ENCODE data around the gene ENO1. TPM values are rescaled to one million over a fixed set of nuclear protein-coding genes. Genes with fewer than 3 reads are reported as not detected.
"Not testable (repeated sequence)": the region's sequence is repeated elsewhere in the genome, so short reads cannot be mapped to it uniquely, and the experiment has no call there.

The ENO1 gene
- total and polyA plus RNA-seq, 2 experiments from 2014 or later: 659 to 868 TPM

GRCh38 chr1:8821084-8821483, 57.4 kb downstream of the ENO1 start:
- Histone ChIP-seq H3K36me3 (replicated peaks; ENCODE audit: insufficient read depth, low read depth) (no peaks in the 10 kb centered on the region), H3K27me3 (no peaks in the 10 kb centered on the region), H3K9me2 (replicated peaks; ENCODE audit: insufficient read depth) (no peaks in the 10 kb centered on the region), H3K4me2 (no peak overlapping the region), H2AFZ (no peak overlapping the region), H3K9me3 (ENCODE audit: low read depth) (no peaks in the 10 kb centered on the region), H3K27ac (no peak overlapping the region), H3K4me1 (ENCODE audit: insufficient read depth) (peaks cover 11% of the 10 kb centered on the region), H4K20me1 (ENCODE audit: insufficient read depth, poor library complexity, severe bottlenecking) (no peaks in the 10 kb centered on the region), H3K79me2 (peaks cover 12% of the 10 kb centered on the region), H3K4me3 (no peak overlapping the region)
- DNase-seq (ENCODE audit: low spot score): no peak
- TF ChIP-seq EZH2 (IDR thresholded peaks at IDR 0.05; ENCODE audit: borderline replicate concordance): no peak
- TF ChIP-seq EZH2phosphoT487 (IDR thresholded peaks at IDR 0.05; ENCODE audit: low read depth, severe bottlenecking, unreplicated experiment): no peak
- TF ChIP-seq, protein P1, sequence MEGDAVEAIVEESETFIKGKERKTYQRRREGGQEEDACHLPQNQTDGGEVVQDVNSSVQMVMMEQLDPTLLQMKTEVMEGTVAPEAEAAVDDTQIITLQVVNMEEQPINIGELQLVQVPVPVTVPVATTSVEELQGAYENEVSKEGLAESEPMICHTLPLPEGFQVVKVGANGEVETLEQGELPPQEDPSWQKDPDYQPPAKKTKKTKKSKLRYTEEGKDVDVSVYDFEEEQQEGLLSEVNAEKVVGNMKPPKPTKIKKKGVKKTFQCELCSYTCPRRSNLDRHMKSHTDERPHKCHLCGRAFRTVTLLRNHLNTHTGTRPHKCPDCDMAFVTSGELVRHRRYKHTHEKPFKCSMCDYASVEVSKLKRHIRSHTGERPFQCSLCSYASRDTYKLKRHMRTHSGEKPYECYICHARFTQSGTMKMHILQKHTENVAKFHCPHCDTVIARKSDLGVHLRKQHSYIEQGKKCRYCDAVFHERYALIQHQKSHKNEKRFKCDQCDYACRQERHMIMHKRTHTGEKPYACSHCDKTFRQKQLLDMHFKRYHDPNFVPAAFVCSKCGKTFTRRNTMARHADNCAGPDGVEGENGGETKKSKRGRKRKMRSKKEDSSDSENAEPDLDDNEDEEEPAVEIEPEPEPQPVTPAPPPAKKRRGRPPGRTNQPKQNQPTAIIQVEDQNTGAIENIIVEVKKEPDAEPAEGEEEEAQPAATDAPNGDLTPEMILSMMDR (IDR thresholded peaks at IDR 0.05; ENCODE audit: poor library complexity): no peak
- 35% methylated on average over 2 of the region's 2 CpGs for WGBS (ENCODE audit: low lambda C conversion rate, missing lambda C conversion rate)

- H3K9me2 ChIP-seq (replicated peaks; ENCODE audit: insufficient read depth); DNase-seq (ENCODE audit: low spot score); H4K20me1 ChIP-seq (ENCODE audit: insufficient read depth, poor library complexity, severe bottlenecking); H3K27me3 ChIP-seq; H3K9me3 ChIP-seq (ENCODE audit: low read depth); H3K4me3 ChIP-seq; H3K36me3 ChIP-seq (replicated peaks; ENCODE audit: insufficient read depth, low read depth); H2AFZ ChIP-seq: not testable (repeated sequence)
- Histone ChIP-seq H3K27ac (peak overlapping the region; percentile 92), H3K4me1 (ENCODE audit: insufficient read depth) (peaks cover 27% of the 10 kb centered on the region), H3K79me2 (peaks cover 35% of the 10 kb centered on the region), H3K4me2 (peak overlapping the region; percentile 68)
- WGBS (ENCODE audit: low lambda C conversion rate, missing lambda C conversion rate): 90% methylated on average over 13 of the region's 13 CpGs
Observed at GRCh38 chr1:8818789-8819188, 59.7 kb downstream of the ENO1 start.

DNA sequence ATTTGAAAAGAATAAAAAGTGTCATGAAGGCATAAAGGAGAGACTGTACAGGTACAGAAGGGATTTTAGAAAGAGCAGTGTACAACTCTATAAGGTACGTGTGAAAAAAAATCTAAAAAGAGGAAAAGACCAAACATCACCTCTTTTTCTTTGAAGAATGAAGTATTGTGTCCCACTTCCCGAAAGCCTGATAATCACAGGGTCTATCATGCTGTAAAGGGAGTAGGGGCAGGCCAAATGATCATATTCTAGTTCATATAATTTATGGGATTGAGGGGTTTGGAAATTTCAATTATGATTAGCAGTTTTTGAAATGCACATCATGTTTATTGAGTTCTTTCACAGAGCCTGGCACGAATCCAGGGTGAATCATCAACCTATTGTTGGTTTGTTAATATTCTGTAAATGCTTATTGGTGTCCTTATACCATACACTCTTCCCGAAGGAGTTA, 60.1 kb downstream of the ENO1 start:
- no peaks in the 10 kb centered on the region for H3K36me3 ChIP-seq (replicated peaks; ENCODE audit: insufficient read depth, low read depth)
- peak overlapping the region; percentile 68 for H3K4me2 ChIP-seq
- no peaks in the 10 kb centered on the region for H3K9me2 ChIP-seq (replicated peaks; ENCODE audit: insufficient read depth)
- H3K27me3 ChIP-seq: no peaks in the 10 kb centered on the region
- H3K27ac ChIP-seq: peak overlapping the region; percentile 92
- peak overlapping the region; percentile 37 for H3K4me3 ChIP-seq
- H2AFZ ChIP-seq: peak overlapping the region; percentile 75
- DNase-seq (ENCODE audit: low spot score): peak; percentile 63
- no peaks in the 10 kb centered on the region for H3K9me3 ChIP-seq (ENCODE audit: low read depth)
- peaks cover 40% of the 10 kb centered on the region for H3K79me2 ChIP-seq
- H4K20me1 ChIP-seq (ENCODE audit: insufficient read depth, poor library complexity, severe bottlenecking): no peaks in the 10 kb centered on the region
- TF ChIP-seq EZH2 (IDR thresholded peaks at IDR 0.05; ENCODE audit: borderline replicate concordance): no peak
- WGBS (ENCODE audit: low lambda C conversion rate, missing lambda C conversion rate): 34% methylated on average over 4 of the region's 4 CpGs
- peaks cover 28% of the 10 kb centered on the region for H3K4me1 ChIP-seq (ENCODE audit: insufficient read depth)

GRCh38 chr1:8817412-8818324, 60.8 kb downstream of the ENO1 start, which contains the start of gene RERE:
Gene RERE, minus strand, starts transcription at chr1:8817640.
- under 1% methylated on average over 25 of the region's 82 CpGs for WGBS (ENCODE audit: low lambda C conversion rate, missing lambda C conversion rate)
- Histone ChIP-seq H3K4me1 (ENCODE audit: insufficient read depth) (peaks cover 34% of the 10 kb centered on the region), H3K27ac (peak within 1 kb of the TSS; percentile 98), H3K79me2 (peaks cover 46% of the 10 kb centered on the region), H2AFZ (peak within 1 kb of the TSS; percentile 75), H3K36me3 (replicated peaks; ENCODE audit: insufficient read depth, low read depth) (no peaks in the 10 kb centered on the region), H3K9me2 (replicated peaks; ENCODE audit: insufficient read depth) (no peaks in the 10 kb centered on the region), H3K9me3 (ENCODE audit: low read depth) (no peaks in the 10 kb centered on the region), H4K20me1 (ENCODE audit: insufficient read depth, poor library complexity, severe bottlenecking) (peaks cover under 1% of the 10 kb centered on the region), H3K4me3 (peak within 1 kb of the TSS; percentile 77), H3K27me3 (no peaks in the 10 kb centered on the region), H3K4me2 (peak within 1 kb of the TSS; percentile 84)
- DNase-seq (ENCODE audit: low spot score): peak; percentile 97
- TF ChIP-seq EZH2 (IDR thresholded peaks at IDR 0.05; ENCODE audit: borderline replicate concordance) (no peak), EZH2phosphoT487 (IDR thresholded peaks at IDR 0.05; ENCODE audit: low read depth, severe bottlenecking, unreplicated experiment) (no peak)
- TF ChIP-seq, protein P1 (IDR thresholded peaks at IDR 0.05; ENCODE audit: poor library complexity): no peak

Data from hepatocyte (in vitro differentiated cells).